H1 (cell line): ENCODE measurements around the gene CD1B. TPM values are rescaled to one million over a fixed set of nuclear protein-coding genes. Genes with fewer than 3 reads are reported as not detected.

Experiments
- CTCF ChIA-PET: fragments of 300-600 bp; sonication (Branson Sonifier 250); formaldehyde crosslinking; loops from one replicate; lab custom pipeline; 2021; ENCODE audit not compliant: partially characterized antibody; lab: Charles Lee
- POLR2A ChIA-PET: fragments of 300-600 bp; sonication (Branson Sonifier 250); formaldehyde crosslinking; loops from one replicate; lab custom pipeline; 2021; ENCODE audit warnings: inconsistent platforms; ENCODE audit not compliant: partially characterized antibody; lab: Charles Lee
- DNase-seq, 2 experiments: peaks; one replicate each; pipeline versions ENCODE4 v3.0.0 to v3.0.0-alpha.2; 2010 to 2022; ENCODE audit warnings: low spot score in 2 of 2, low read depth in 1 of 2, mixed read lengths in 1 of 2
- FAIRE-seq: peaks from 2 replicates; lab custom pipeline; 2011; peaks lifted over from hg19 to GRCh38; lab: Jason Lieb, UNC
- H2AFZ ChIP-seq: 2 replicates; pipeline ENCODE4 v1.8.1; 2012; ENCODE audit warnings: low read length, inconsistent platforms
- H2AK5ac ChIP-seq: 2 replicates; pipeline ENCODE4 v1.6.1; 2013; ENCODE audit warnings: low read depth, low read length
- H2BK120ac ChIP-seq: replicated peaks from 2 replicates; pipeline ENCODE3; 2013; ENCODE audit warnings: low read depth, low read length, inconsistent platforms
- H2BK12ac ChIP-seq: 2 replicates; pipeline ENCODE4 v1.6.1; 2013; ENCODE audit warnings: low read depth, low read length
- H2BK15ac ChIP-seq: 2 replicates; pipeline ENCODE4 v1.6.1; 2013; ENCODE audit warnings: low read length
- H2BK20ac ChIP-seq: 2 replicates; pipeline ENCODE4 v1.6.1; 2013; ENCODE audit warnings: low read length
- H2BK5ac ChIP-seq: 2 replicates; pipeline ENCODE4 v1.6.1; 2013; ENCODE audit warnings: low read depth, low read length
- H3K14ac ChIP-seq: 2 replicates; pipeline ENCODE4 v1.6.1; 2013; ENCODE audit warnings: inconsistent platforms; ENCODE audit not compliant: insufficient read length
- H3K18ac ChIP-seq: 2 replicates; pipeline ENCODE4 v1.6.1; 2013; ENCODE audit warnings: low read length; ENCODE audit errors: extremely low read depth
- H3K23ac ChIP-seq: 2 replicates; pipeline ENCODE4 v1.6.1; 2013; ENCODE audit warnings: inconsistent platforms; ENCODE audit not compliant: insufficient read length
- H3K23me2 ChIP-seq: 2 replicates; pipeline ENCODE4 v1.6.1; 2013; ENCODE audit warnings: low read depth, low read length
- H3K27ac ChIP-seq: 2 replicates; pipeline ENCODE4 v1.6.1; 2011; ENCODE audit warnings: low read depth, low read length, inconsistent platforms
- H3K27me3 ChIP-seq, 4 experiments: replicated peaks in 1 of 4; 1 replicate in 1 of 4; 2 replicates in 3 of 4; pipeline versions ENCODE4 v1.6.1 to v1.8.1; 2011 to 2013; ENCODE audit warnings: low read length in 3 of 4, mild to moderate bottlenecking in 3 of 4, inconsistent platforms in 2 of 4, mixed read lengths in 2 of 4, moderate library complexity in 1 of 4; ENCODE audit not compliant: control insufficient read depth in 3 of 4, insufficient read depth in 3 of 4; ENCODE audit errors: extremely low read depth in 1 of 4
- H3K36me3 ChIP-seq, 4 experiments: 2 replicates each; pipeline versions ENCODE4 v1.6.1 to v1.8.1; 2011 to 2013; ENCODE audit warnings: mild to moderate bottlenecking in 4 of 4, low read length in 3 of 4, moderate library complexity in 2 of 4, control low read depth in 1 of 4, inconsistent platforms in 1 of 4; ENCODE audit not compliant: insufficient read depth in 4 of 4, control insufficient read depth in 2 of 4
- H3K4ac ChIP-seq: replicated peaks from 2 replicates; pipeline ENCODE3; 2013; ENCODE audit warnings: low read length, low read depth, mixed read lengths, inconsistent platforms; ENCODE audit not compliant: insufficient read length
- H3K4me1 ChIP-seq, 4 experiments: replicated peaks in 1 of 4; 1 replicate in 1 of 4; 2 replicates in 3 of 4; pipeline versions ENCODE4 v1.6.1 to v1.8.1; 2011 to 2013; ENCODE audit warnings: low read length in 3 of 4, inconsistent platforms in 2 of 4, mixed read lengths in 1 of 4; ENCODE audit not compliant: insufficient read depth in 4 of 4, control insufficient read depth in 3 of 4
- H3K4me2 ChIP-seq, 2 experiments: 2 replicates each; pipeline versions ENCODE4 v1.6.1 to v1.8.1; 2011 to 2013; ENCODE audit warnings: low read depth in 2 of 2, low read length in 2 of 2, control low read depth in 1 of 2, inconsistent platforms in 1 of 2, mild to moderate bottlenecking in 1 of 2; ENCODE audit not compliant: insufficient read depth in 1 of 2
- H3K4me3 ChIP-seq, 4 experiments: fragments of 200-600, 300-600 bp in 1 of 4; sonication (generic), shearing (Covaris generic), sonication (Bioruptor Twin) in 1 of 4; 2 replicates each; pipeline versions ENCODE4 v1.5.1 to v1.8.1; 2011 to 2016; ENCODE audit warnings: low read length in 4 of 4, low read depth in 3 of 4, control low read depth in 2 of 4, inconsistent platforms in 2 of 4, mild to moderate bottlenecking in 2 of 4, mixed read lengths in 1 of 4, moderate library complexity in 1 of 4; ENCODE audit not compliant: insufficient read depth in 2 of 4; ENCODE audit errors: extremely low read depth in 1 of 4
- H3K56ac ChIP-seq: replicated peaks from 2 replicates; pipeline ENCODE3; 2013; ENCODE audit warnings: low read depth, mild to moderate bottlenecking, mixed read lengths, low read length, inconsistent platforms; ENCODE audit not compliant: insufficient read length
- H3K79me1 ChIP-seq: 2 replicates; pipeline ENCODE4 v1.6.1; 2013; ENCODE audit warnings: low read depth, low read length, control low read depth
- H3K79me2 ChIP-seq, 2 experiments: 2 replicates each; pipeline versions ENCODE4 v1.6.1 to v1.8.1; 2012 to 2013; ENCODE audit warnings: low read length in 2 of 2, mild to moderate bottlenecking in 2 of 2, inconsistent platforms in 1 of 2; ENCODE audit not compliant: insufficient read depth in 2 of 2, control insufficient read depth in 1 of 2
- H3K9ac ChIP-seq, 4 experiments: replicated peaks in 1 of 4; 1 replicate in 1 of 4; 2 replicates in 3 of 4; pipeline versions ENCODE4 v1.6.1 to v1.8.1; 2011 to 2013; ENCODE audit warnings: low read depth in 3 of 4, low read length in 3 of 4, control low read depth in 2 of 4, mild to moderate bottlenecking in 2 of 4, moderate library complexity in 2 of 4, inconsistent platforms in 1 of 4; ENCODE audit errors: extremely low read depth in 1 of 4
- H3K9me3 ChIP-seq, 2 experiments: 2 replicates each; pipeline versions ENCODE4 v1.6.1 to v1.8.1; 2012 to 2013; ENCODE audit warnings: mild to moderate bottlenecking in 2 of 2, moderate library complexity in 2 of 2, control low read depth in 1 of 2, inconsistent platforms in 1 of 2, low read depth in 1 of 2, low read length in 1 of 2, mixed read lengths in 1 of 2; ENCODE audit not compliant: insufficient read depth in 2 of 2
- H4K20me1 ChIP-seq, 2 experiments: replicated peaks in 1 of 2; 2 replicates each; pipeline versions ENCODE3 to v1.8.1; 2011 to 2013; ENCODE audit warnings: inconsistent platforms in 2 of 2, low read length in 2 of 2, mild to moderate bottlenecking in 1 of 2; ENCODE audit not compliant: insufficient read depth in 2 of 2, control insufficient read depth in 1 of 2
- H4K5ac ChIP-seq: 2 replicates; pipeline ENCODE4 v1.6.1; 2013; ENCODE audit warnings: low read length, low read depth, mixed read lengths, inconsistent platforms; ENCODE audit not compliant: insufficient read length
- H4K8ac ChIP-seq: 2 replicates; pipeline ENCODE4 v1.8.0; 2013; ENCODE audit warnings: mild to moderate bottlenecking, moderate library complexity, low read length, inconsistent platforms; ENCODE audit not compliant: insufficient read depth; ENCODE audit errors: extremely low read depth
- H4K91ac ChIP-seq: replicated peaks from 2 replicates; pipeline ENCODE3; 2013; ENCODE audit warnings: low read length, mixed read lengths, inconsistent platforms; ENCODE audit not compliant: insufficient read length
- CBX5 ChIP-seq: fragments of 300-800, 300-1000 bp; sonication (generic); IDR thresholded peaks from 2 replicates; pipeline ENCODE4 v1.7.1; 2016; ENCODE audit warnings: antibody characterized with exemption, low read length, low read depth
- CHD2 ChIP-seq: IDR thresholded peaks from 2 replicates; pipeline ENCODE4 v1.6.1; 2012; ENCODE audit warnings: low read length, improper control_type of control experiment
- CTCF ChIP-seq, 3 experiments: IDR thresholded peaks; 1 replicate in 2 of 3; 2 replicates in 1 of 3; pipeline versions ENCODE4 v1.5.1 to v1.6.1; 2011; ENCODE audit warnings: low read length in 3 of 3, mild to moderate bottlenecking in 3 of 3, inconsistent platforms in 2 of 3, low read depth in 1 of 3, moderate library complexity in 1 of 3; ENCODE audit not compliant: insufficient read depth in 1 of 3; ENCODE audit errors: control extremely low read depth in 1 of 3
- EP300 ChIP-seq, 2 experiments: IDR thresholded peaks; 1 replicate in 1 of 2; 2 replicates in 1 of 2; pipeline ENCODE4 v1.6.1; 2011 to 2012; ENCODE audit warnings: low read depth in 2 of 2, low read length in 2 of 2, mild to moderate bottlenecking in 2 of 2, borderline replicate concordance in 1 of 2, inconsistent platforms in 1 of 2, moderate library complexity in 1 of 2
- HDAC6 ChIP-seq: IDR thresholded peaks from one replicate; pipeline ENCODE4 v1.7.1; 2012; ENCODE audit warnings: low read depth, mild to moderate bottlenecking, inconsistent platforms, low read length, moderate library complexity
- JUN ChIP-seq: IDR thresholded peaks from 2 replicates; pipeline ENCODE4 v1.6.1; 2011; ENCODE audit warnings: low read depth, mild to moderate bottlenecking, improper control_type of control experiment, low read length
- RAD21 ChIP-seq, 2 experiments: IDR thresholded peaks in 1 of 2; conservative IDR thresholded peaks in 1 of 2; 2 replicates each; pipeline ENCODE4 v1.6.1; 2011; ENCODE audit warnings: low read depth in 2 of 2, low read length in 2 of 2, improper control_type of control experiment in 1 of 2, inconsistent platforms in 1 of 2, mild to moderate bottlenecking in 1 of 2, moderate library complexity in 1 of 2
- TEAD4 ChIP-seq: IDR thresholded peaks from 2 replicates; pipeline ENCODE4 v1.6.1; 2012; ENCODE audit warnings: low read depth, low read length, inconsistent platforms, mixed read lengths
- ZNF274 ChIP-seq: IDR thresholded peaks from 2 replicates; pipeline ENCODE4 v1.7.0; 2012; ENCODE audit warnings: low read length, borderline replicate concordance; ENCODE audit errors: extremely low read depth
- WGBS, 2 experiments: shearing (Covaris generic) in 1 of 2; methylation state at CpG; one replicate each; pipeline versions ENCODE4 v1.1.6 to v1.1.7; 2013 to 2015; ENCODE audit warnings: low lambda C conversion rate in 2 of 2, mixed read lengths in 2 of 2, inconsistent platforms in 1 of 2, low coverage in 1 of 2, missing lambda C conversion rate in 1 of 2; ENCODE audit not compliant: insufficient replicate concordance in 2 of 2, insufficient coverage in 1 of 2, insufficient read length in 1 of 2; ENCODE audit errors: extremely low coverage in 1 of 2, missing lambda C conversion rate in 1 of 2; 5-methylcytosine and 5-hydroxymethylcytosine counted together
- polyA plus RNA-seq, 7 experiments: library from polyadenylated mRNA; depleted of rRNA in 3 of 7; stranded (reverse) in 5 of 7; unstranded in 2 of 7; fragments of >200 nt in 5 of 7; fragments of 200-250 nt in 2 of 7; gene quantifications; 1 replicate in 5 of 7; 2 replicates in 1 of 7; 4 replicates in 1 of 7; pipeline versions ENCODE4 v1.2.1 to v1.2.3, GENCODE V29; 2011 to 2013; ENCODE audit warnings: missing spikeins in 2 of 7, mixed read lengths in 2 of 7
- total RNA-seq: library from RNA; stranded (reverse); fragmentation: NEBNext Ultra II Directional; extraction: Animal tissue kit (Norgen Biotek cat#: 25700); gene quantifications from 2 replicates; pipeline ENCODE4 v1.2.1, GENCODE V29; 2021

The CD1B gene
- total and polyA plus RNA-seq, 2 of the 8 experiments (the other 6 are each of a cell fraction or from before 2014, with no cell fraction given), result not detected

DNA sequence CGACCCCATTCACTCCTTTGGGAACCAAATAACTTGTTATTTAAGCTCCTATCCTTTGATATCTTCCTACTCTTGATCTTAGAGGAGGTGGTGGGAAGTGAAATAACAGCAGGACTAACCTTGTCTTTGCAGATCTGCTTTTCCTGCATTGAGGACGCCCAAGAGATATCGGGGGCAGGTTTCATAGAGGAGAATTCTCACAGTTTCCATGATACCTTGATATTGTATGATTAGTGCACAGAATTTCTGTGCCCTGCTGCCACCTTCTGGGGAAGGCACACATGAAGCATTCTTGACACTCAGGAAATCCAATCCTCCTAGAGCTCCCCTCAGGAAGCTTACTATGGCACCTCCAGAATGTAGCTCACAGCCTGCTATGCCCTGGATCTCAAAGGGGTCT is 1.6 kb downstream of the CD1B start:
- Histone ChIP-seq H3K27me3 (no peaks in the 10 kb centered on the region), H3K4me2 (no peak overlapping the region), H3K9ac (no peak overlapping the region), H2BK120ac (no peak overlapping the region), H3K23me2 (no peaks in the 10 kb centered on the region), H2BK12ac (no peak overlapping the region), H2AFZ (no peak overlapping the region), H3K9me3 (no peaks in the 10 kb centered on the region; a peak in 1 of 4 replicates), H2BK15ac (no peak overlapping the region), H3K23ac (no peak overlapping the region), H3K14ac (no peak overlapping the region), H3K4me3 (no peak overlapping the region), H2AK5ac (no peak overlapping the region), H3K27ac (no peak overlapping the region), H4K91ac (no peak overlapping the region), H3K4ac (no peak overlapping the region), H3K36me3 (no peaks in the 10 kb centered on the region), H3K4me1 (no peaks in the 10 kb centered on the region), H3K18ac (no peak overlapping the region), H2BK5ac (no peak overlapping the region), H4K8ac (no peak overlapping the region), H3K56ac (no peak overlapping the region), H4K5ac (no peak overlapping the region), H2BK20ac (no peak overlapping the region), H3K79me1 (no peaks in the 10 kb centered on the region), H3K79me2 (no peaks in the 10 kb centered on the region), H4K20me1 (no peaks in the 10 kb centered on the region)
- no peak for FAIRE-seq
- CTCF ChIA-PET, result interaction anchor here (0.7 to 3.1 kb wide), 12 partner anchors 9 to 391 kb away, joined by 3 to 33 read pairs (median 3); no protein-coding TSS in a partner anchor
- TF ChIP-seq EP300 (IDR thresholded peaks at IDR 0.05; ENCODE audit: borderline replicate concordance in 1 of 2, low read depth in 2 of 2, low read length in 2 of 2) (no peak), CHD2 (no peak), TEAD4 (no peak), RAD21 (IDR thresholded peaks at IDR 0.05 in 1 of 2, conservative IDR thresholded peaks at IDR 0.05 in 1 of 2; ENCODE audit: low read depth in 2 of 2, low read length in 2 of 2) (peak; percentile 54 to 66), HDAC6 (no peak), ZNF274 (no peak), JUN (no peak), CBX5 (no peak), CTCF (IDR thresholded peaks at IDR 0.05; ENCODE audit: control extremely low read depth in 1 of 3, insufficient read depth in 1 of 3, low read depth in 1 of 3, low read length in 3 of 3) (peak; percentile 1 to 48 (median 39))
- DNase-seq, result no peak
- 96% methylated on average over 3 of the region's 3 CpGs; no CpG with 5 or more reads in 1 of the 2 experiments for WGBS, 2 experiments
- POLR2A ChIA-PET, result no interaction called here
